Measurements from ENCODE around the gene GPATCH2.
A peak's percentile ranks its signal among the peaks of the same experiment; 100 is the strongest.
"Not testable (repeated sequence)": the region's sequence is repeated elsewhere in the genome, so short reads cannot be mapped to it uniquely, and the experiment has no call there.

GPATCH2 gene

DNA sequence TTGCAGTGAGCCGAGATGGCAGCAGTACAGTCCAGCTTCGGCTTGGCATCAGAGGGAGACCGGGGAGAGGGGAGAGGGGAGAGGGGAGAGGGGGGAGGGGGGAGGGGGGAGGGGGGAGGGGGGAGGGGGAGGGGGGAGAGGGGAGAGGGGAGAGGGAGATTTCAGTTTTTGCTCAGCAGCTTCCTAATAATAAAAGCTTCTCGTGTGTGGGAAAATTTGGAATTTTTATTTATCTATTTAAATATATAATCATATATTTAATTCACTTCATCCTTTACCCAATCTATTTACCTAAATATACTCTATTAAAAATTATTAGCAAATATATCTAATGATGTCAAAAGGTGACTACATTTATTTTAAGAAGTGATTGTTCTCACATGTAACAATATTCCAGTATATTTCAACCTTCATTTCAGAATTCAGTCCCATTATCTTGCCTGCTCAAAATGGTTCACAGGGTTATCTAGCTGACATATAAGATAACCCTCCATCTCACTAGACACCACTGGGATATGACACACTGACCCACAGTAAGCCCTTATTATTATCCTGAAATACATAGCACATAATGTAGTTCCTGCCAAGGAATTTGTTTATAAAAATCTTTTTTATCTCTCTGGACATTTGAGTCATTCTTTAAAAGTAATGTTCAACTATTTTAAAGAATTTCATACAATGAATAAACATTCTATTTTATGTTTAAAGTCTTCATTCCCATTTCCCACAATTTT, 105.9 kb downstream of the GPATCH2 start:
- ATAC-seq, result no peak

DNA sequence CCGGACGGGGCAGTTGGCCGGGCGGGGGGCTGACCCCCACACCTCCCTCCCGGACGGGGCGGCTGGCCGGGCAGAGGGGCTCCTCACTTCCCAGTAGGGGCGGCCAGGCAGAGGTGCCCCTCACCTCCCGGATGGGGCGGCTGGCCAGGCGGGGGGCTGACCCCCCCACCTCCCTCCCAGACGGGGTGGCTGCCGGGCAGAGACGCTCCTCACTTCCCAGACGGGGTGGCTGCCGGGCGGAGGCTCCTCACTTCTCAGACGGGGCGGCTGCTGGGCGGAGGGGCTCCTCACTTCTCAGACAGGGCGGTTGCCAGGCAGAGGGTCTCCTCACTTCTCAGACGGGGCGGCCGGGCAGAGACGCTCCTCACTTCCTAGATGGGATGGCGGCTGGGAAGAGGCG, 107.0 kb downstream of the GPATCH2 start:
- not testable (repeated sequence) for ATAC-seq

DNA sequence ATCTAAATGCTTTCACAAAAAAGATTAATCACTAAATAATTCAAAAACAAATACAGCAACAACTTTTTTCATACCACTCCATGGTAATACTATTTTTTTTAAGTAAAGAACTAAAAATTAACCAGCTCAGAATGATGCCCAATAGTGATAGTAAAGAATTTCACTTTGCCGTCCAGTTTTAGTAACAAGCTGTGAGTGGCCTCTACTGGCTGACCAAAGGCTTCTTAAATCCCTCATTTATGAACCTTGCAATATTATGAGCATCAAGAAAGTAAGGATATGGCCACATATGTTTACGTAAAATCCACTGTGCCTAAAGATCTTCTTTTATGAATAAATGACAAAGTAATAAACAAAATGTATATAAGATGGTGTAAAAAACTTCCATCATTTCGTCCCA, 108.6 kb downstream of the GPATCH2 start:
- ATAC-seq, result no peak

DNA sequence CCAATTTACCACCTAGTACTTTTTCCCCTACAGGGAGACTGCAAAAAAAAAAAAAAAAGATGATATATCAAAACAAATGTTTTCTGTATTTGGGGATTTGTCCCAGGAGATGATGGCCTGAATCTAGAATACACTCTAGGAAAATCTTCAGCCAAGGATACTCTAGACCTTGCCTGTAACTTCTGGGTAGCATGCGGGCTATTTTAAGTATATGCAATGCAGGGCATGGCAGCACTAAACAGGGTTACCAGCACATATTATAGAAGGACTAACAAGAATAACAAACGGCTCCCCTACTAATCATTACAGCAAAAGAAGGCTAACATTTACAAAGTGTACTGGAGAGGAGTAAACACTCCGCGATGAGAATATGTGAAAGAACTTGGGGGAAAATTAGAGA, 109.6 kb downstream of the GPATCH2 start:
- no peak for ATAC-seq

DNA sequence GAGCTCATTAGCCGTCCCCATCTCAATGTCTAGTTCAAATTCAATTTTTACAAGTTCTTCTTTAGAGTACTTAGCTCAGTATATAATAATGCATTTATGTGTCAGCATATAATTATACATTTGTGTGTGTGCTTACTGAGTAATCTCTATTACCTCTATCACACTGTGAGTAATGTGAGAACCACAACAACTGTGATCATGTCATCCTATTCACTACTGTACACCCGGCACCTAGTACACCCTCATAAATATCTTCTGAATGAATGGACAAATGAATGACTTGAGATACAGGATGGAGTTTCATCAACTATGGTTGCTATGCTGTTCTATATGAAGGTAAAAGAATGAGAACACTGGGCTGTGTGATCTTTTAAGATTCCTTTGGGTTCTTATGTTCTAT, 124.0 kb downstream of the GPATCH2 start:
- ATAC-seq, result peak in 1 of 2 donors; percentile 58

DNA sequence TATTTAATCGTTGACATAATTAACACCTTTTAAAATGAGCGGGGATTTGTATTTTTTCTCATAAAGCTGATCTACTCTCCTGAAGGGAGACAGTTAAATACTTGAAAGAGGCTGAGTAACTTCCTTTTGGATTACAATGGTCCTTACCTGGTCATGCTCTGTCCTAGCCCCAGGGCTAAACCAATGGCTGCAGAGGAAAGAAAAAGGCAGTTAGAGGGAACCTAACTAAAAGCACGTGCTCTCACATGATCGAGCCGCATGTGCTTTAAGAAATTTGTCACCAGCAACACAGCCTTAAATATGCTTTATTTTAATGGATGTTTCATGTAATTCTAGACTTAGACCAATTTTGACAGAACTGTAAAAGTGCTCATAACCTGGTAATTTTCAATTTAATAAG, 132.7 kb downstream of the GPATCH2 start:
- ATAC-seq, result no peak

DNA sequence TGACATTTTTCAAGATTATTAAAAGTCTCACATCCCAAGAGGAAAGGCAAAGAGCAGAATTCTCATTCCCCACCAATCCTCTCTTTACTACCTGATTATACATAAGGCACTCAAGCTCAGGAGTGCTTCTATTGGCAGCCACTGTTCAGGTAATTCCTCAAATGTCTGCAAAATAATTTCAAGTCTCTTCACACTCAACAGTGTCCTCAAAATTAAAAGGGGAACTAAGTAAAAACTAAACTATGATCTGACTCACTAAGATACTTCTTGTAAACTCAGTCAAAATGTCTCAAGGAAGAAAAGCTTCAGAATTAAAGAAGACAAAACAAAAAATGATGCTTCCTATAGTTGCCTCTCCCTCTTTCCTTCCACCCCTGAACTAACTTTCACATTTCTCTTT, 135.6 kb downstream of the GPATCH2 start:
- peak in 1 of 2 donors; percentile 48 for ATAC-seq

DNA sequence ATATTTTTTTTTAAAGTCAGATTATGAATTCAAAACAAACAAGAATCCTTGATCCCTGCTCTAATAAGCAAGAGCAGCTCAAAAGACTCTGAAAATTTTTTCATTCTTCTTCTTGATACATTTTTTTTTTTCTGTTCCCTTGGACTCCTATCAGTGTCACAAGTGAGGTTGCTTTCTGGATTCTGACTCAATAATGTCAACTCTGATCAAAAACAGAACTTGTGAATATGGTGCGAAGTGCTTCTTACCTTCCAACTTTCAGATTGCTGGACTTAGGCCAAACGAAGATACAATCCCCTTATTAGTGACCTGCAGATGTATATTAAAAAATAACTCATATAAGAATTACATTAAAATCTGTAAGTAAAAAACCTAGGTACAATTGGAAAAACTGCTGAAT, 136.1 kb downstream of the GPATCH2 start:
- no peak for ATAC-seq

DNA sequence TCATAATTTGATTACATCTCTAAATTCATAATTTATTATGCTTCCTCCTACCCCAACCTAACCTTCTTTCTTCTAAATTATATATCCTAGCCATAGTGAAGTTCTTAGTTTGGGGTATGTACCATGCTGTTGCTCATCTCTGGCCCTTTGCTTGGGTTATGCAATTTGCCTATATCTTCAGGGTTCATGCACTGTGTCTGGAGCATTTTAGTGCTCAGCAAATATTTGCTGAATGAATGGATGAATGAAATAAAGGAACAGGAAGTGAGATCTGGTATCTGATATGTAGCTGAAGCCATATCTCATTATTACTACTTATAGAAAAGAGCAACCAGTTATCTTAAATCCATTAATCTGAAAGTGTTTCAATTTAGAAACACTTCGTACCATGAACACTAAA, 137.6 kb downstream of the GPATCH2 start:
- ATAC-seq, result no peak

DNA sequence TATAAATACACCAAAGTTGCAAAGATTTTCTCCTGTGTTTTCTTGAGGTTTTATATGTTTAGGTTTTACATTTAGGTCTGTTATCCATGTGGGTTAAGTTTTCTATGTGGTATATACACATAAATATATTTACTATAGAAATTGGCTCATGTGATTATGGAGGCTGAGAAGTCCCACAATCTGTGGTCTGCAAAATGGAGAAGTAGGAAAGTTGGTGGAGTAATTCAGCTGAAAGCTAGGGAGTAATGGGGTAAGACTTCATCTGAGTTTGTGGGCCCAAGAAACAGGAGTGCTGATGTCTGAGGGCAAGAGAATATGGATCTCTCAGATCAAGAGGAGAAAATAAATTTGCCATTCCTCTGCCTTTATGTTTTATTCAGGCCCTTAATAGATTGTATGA, 146.0 kb downstream of the GPATCH2 start:
- no peak for ATAC-seq

DNA sequence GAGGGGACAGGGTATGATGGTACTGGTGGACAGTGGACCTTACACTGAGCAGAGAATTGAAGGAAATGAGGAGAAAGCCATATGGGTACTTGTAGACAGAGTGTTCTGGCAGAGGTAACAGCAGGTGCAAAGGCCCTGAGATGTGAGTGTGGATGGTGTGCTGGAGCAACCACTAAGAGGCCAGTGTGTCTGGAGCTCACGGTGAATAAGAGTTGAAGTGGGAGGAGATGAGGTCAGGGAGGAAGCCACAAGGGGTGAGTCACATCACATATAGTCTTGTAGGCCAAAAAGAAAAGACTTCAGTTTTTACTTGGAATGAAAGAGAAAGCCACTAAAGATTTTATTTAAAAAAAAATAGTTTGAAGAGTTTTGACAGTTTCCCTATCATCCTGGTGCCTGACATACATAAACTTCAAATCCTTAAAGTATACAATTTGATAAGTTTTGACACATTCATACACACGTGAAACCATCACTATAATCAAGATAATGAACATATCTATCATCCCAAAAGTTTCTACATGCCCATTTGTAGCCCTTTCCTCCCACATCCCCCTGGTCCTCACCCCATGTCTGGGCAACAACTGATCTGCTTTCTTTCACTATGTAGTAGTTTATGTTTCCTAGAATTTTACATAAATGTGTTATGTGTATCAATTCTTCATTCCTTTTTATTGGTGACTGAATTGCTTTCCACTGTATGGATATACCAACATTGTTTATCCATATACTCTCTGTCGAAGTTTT, 148.4 kb downstream of the GPATCH2 start:
- ATAC-seq, result peak; percentile 99 to 100

DNA sequence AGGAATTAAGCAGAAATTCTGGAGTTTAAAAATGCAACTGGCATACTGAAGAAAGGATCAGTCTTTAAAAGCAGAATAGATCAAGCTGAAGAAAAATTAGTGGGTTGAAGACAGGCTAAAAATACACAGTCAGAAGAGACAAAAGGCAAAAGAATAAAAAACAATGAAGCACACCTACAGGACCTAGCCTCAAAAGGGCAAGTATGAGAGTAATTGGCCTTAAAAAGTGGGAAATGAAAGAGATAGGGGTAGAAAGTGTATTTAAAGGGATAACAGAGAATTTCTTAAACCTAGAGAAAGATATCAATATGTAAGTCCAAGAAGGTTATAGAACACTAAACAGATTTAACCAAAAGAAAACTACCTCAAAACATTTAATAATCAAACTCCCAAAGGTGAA, 152.4 kb downstream of the GPATCH2 start:
- ATAC-seq, result no peak

DNA sequence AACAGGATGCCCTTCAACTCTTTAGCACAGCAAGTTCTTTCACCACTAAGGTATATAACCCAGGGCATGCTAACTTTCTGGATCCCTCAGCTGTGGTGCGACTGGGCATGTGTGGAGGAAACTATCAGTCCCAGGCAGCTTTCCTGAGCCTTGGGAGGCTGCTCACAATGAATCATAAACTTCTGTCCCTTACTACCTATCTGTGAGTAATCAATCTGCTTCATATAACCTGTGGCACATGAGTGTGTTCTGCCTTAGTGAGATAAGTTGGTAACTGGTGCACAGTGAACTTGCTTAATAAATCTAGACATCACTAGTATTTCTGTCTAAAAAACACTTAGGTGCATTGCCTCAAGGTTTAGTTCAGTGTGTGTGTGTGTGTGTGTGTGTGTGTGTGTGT, 158.0 kb downstream of the GPATCH2 start:
- ATAC-seq, result no peak

DNA sequence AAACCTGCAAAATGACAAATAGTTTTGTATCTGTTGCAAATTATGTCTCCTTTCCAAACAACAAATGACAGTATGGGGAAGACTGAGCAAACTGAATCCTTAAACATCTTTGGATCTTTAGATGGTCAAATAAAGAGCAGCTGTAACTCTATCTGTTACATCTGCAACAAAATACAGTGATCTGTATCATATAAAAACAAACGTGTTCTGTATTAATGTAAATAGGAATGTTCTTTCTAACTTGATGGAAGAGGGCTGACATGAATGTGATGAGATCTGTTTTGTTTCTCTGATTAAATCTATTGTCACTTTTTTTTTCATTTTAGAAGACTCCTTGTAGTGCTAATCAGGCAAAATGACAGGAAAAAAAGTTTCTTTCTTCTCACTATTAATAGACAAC, 159.5 kb downstream of the GPATCH2 start:
- no peak for ATAC-seq

DNA sequence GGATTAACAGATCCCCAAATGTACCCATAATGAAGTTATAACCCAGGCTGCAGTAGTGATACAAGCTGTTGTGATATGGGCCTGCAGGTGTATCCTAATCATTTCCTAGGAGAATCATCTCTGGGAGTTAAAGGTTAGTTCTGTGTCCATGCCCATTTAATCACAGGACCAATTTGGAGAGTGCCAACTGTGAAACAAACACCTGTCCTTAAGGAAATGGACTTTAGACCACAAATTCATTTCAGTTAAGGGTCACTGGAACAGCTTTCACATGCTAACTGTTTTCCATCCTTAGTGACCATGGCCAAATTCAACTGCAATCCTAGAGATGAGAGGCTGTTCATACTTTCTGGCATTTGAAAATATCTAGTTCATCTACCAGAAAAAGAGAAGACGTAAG, 160.9 kb downstream of the GPATCH2 start:
- ATAC-seq, result no peak

DNA sequence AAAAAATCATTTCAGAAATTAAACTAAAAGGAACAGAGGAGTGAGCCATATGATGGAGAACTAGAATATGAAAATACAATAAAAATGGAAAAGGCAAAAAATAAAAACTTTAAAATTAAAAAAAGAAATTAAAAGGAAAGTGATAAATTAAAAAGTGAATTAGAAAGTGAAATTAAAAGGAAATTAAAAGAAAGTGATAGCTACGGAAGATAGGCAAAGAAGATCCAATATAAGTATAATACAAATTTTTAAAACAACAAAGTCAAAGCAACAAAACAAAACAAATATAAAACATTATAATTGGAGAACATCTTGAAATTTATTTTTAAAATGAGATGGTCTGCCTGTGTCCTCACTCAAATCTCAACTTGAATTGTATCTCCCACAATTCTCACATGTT, 165.8 kb downstream of the GPATCH2 start:
- no peak for ATAC-seq

DNA sequence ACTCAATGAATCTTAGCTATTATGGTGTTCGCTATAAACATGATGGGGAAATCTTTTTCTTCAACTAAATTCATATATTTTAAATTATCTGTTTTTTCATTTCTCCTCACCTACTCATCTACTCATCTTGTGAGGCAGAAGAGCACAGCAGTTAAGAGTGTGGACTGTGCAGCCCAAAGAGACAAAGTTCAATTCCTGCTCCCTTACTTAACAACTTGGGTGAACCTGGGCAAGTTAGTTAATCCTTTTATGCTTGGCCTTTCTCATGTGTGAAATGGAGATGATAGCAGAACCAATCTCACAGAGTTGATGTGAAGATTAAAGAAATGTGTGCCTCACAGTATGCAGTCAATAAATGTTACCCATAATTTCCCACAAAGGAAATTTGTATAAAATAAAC, 168.2 kb downstream of the GPATCH2 start:
- ATAC-seq, result no peak

DNA sequence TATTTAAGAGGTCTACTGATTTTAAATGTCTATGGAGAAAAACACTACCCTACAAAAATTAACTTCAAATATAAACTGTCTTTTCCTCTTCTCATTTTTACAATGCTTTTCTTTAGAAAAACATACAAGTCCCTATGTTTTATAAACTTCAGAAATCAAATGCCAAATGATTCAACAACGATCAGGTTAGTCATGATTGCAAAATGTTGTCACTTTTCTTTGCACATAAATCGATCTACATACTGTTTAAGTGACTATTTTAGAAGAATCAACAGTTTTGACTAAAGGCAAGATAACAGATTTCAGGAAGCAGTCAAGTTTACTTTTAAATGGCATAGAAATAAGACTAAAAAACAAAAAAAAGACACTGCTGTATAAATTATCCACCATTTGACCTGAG, 168.7 kb downstream of the GPATCH2 start:
- ATAC-seq, result no peak

DNA sequence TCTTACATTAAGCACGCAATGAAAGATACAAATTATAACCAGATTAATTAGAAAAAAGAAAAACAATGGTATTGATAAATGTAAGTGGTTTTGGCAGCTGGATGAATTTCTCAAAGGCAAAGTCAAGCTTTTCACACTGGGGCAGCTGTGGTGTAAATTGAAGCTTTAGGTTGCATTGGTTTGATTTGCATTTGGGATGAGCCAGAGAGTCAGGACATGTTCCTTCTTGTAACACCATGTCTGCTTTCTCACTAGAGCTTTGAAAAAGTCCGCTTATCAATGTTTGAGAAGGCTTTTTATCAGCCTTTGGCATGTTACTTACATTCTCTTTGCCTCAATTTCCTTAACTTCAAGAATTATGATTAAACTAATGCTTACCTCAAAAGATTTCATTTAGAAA, 173.9 kb downstream of the GPATCH2 start:
- ATAC-seq, result no peak

DNA sequence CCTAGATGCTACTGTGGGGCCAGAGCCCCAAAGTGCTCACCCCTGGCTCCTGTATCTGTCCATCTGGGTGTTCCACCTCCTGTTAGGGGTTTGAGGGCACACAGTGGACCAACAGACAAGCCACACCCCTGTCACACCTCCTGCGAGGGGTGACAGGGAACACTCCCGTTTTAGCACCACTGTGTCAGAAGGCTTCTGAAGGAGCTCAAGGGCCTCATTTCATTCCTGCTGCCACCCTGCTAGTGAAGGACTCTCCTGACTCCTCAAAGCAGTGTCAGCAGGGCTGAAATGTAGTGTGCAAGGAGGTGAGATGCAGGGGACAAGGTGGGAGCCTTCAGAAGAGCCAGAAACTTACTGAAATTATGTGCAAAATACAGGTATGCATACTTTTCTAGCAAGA, 174.6 kb downstream of the GPATCH2 start:
- ATAC-seq, result no peak

DNA sequence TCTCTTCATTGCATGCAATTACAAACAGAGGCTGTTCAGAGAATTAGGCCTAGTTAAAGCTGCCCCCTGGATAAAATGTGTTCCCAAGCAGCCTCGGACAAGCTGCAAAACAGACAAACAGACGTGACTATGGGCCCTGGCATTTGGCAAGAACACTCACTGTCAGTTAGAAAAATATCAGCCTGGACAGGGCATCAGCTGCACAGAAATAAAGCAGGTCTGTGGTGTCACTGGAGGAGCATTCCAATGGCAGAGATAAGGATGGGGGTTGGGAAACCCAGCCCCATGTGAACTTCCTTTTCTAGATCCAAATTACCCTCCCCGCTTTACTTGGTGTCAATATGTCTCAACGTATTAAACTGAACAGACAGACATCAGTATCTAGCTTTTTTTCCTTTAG, 177.1 kb downstream of the GPATCH2 start:
- no peak for ATAC-seq

DNA sequence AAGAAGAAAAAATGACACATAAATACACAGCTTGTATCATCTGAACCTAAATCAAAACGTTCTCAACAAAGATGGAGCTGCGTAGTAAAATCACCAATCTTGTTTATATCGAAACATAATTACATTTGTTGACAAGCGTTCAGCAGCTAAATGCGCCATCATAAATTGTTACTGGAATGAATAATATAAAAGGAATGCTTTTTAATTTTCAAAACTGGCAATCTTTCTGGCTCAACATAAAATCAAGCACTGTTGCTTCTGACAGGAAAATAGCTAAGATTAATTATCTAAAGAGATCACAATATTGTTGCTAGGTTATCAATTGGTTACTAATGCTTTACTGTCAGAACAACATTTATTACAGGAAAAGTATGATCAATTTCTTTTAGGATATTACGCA, 181.5 kb downstream of the GPATCH2 start:
- ATAC-seq, result no peak

DNA sequence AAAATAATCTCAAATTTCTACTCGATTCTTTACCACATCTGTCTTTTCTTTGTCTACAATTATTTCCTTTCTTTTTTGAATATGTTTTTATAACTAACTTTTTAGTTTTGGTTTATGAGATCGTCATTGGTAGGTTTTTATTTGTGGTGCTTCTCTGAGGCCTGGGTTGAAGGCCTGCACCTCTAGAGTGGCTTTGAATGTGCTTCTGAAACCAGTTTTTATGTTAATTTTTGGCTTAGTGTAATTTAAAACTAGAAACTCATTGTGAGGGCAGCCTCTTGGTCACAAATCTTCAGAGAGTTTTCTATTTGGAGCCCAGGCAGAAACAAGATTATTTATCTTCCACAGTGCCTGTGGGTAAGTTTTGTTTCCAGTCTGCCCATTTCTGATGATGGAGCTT, 187.0 kb downstream of the GPATCH2 start:
- ATAC-seq, result no peak

DNA sequence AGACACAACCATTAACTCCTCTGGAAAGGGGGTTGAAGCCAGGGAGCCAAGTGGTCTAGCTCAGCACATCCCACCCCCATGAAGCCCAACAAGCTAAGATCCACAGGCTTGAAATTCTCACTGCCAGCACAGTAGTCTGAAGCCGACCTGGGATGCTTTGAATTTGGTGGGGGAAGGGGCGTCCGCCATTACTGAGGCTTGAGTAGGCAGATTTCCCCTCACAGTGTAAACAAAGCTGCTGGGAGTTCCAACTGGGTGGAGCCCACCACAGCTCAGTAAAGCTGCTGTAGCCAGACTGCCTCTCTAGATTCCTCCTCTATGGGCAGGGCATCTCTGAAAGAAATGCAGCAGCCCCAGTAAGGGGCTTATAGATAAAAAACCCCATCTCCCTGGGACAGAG, 193.5 kb downstream of the GPATCH2 start:
- no peak for ATAC-seq

DNA sequence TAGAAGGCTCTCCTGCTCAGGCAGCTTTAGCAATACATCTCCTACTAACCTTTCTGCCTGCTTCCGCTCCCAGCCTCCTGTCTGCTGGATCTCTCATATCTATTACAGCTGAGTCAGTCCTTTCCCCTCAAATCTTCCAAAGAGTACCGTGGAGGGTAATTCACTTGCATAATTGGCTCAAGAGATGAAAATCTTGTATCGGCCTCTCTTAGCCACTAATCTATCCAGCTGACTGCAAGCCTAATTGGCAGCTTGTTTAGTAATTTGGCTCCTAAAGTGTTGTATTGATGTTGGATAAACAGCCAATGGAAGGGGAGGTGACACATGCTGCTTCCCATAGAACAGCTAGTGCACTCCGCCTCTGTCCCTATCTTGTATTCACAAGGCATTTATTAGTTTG, 195.7 kb downstream of the GPATCH2 start:
- ATAC-seq, result no peak

All from activated CD4-positive, CD25-positive, alpha-beta regulatory T cell treated with anti-CD3 and anti-CD28 coated beads, Interleukin-2, amount 50 U/mL, for 24 hours (primary cell).